ENCODE data around the gene FAM53B.

FAM53B gene

DNA sequence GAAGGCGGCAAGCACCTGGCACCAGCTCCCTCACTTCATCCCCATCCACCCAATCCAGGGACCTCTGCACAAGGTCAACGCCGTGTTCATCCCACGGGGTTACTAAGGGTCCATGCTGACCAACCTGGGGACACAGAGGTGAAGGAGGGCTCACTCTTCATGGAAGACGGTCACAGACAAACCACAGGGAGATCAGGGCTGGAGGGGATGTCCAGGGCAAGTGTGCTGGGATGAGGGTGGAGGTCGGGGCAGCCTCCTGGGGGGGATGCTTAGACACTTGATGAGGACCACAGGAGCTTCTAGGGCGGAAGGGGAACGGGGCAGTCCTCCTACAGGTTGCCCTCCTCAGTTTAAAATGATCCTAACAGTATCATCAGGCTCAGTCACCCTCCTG is 46.7 kb downstream of the FAM53B start:
- no peak for DNase-seq (ENCODE audit: low read depth in 2 of 2)

DNA sequence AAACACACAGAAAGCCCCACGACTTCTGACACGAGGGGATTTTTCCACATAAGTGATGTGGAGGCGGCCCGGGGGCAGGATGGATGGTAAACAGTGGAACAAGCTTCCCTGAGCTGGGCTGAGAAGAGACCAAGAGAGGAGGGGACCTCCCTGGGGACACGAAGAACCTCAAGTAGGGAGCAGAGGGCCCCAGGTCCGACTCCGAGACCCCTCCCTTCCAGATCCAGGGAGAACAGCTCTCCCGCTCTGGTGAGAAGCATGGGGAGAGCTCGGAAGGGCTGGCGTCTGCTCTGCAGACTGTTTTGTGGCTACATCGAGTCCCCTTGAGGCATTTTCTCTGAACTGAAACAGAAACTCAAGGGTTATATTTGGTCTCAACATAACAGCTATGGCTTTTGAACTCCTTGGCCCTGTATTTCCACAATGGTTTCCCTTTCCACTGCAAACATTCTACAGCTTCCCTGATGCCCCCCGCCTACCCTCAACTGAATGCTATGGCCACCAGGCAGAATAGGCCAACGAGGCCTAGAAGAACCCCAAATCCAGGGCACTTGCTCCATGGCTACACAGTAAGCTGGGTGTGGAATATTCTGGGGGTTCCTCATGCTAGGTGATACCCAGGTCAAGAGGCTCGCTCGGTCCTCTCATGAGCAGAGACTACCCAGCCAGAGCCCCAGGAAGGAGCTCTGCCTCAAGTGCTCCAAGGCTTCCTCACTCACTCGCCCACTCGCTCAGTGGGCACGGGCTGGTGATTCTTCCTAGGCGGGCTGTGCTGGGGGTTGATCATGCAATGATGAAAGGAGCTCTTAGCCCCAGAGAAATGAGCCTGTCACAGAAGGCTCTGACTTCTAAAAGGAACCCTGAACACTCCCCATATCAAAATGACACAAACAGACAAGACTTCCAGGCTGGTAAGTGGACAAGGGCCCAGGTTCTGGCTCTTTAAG is 47.5 kb downstream of the FAM53B start:
- no peak for DNase-seq (ENCODE audit: low read depth in 2 of 2)

DNA sequence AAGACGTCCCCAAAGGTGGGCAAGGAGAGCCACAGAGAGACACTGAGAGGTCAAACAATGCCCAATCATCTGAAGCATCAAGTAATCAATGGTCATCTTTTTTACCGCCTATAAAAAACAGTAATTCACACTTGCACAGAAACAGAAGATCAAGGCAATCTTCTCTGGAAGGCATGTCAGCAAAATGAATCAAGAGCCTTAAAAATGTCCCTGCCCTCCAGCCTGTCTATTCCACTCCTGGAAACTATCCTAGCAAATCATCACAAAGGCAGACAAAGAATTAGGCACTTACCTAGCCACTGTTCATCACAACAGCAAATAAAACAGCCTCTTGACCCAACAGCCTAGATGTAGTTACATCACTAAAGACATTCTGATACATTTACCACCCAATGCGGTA is 48.9 kb downstream of the FAM53B start:
- DNase-seq (ENCODE audit: low read depth in 2 of 2), result no peak

DNA sequence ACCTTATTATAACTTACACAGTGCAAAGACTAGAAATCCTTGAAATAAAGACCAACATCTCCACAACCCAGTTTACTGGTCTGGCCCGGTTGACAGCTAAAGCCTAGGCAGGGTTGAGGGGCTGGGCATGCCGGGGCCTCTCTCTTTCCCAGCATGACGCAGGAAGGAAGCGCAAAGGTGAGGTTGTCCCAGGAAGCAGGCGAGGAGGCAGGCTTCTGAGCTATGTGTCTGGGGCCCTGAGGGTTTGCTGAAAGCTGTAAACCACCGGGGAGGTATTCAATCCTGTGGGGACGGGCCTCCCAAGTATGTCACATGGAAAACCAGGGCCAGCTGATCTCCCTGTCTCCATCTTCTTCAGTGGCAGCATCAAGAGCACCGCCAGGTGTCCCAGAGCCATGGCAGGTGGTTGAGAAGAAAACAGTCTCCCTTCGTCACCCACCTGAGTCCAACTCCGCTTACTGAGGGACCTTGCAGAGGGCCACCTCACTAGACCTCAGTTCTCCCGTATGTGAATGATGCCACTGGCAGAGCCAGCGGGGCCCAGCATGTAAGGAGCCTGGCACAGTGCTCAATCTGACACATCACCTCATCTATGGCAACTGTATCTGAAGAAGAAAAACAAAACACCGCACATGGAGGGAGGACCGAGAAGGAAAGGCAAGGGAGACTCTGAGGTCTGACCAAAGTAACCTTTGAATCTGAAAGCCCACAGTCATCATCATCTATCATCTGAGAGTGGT is 49.5 kb downstream of the FAM53B start:
- DNase-seq (ENCODE audit: low read depth in 2 of 2), result no peak

DNA sequence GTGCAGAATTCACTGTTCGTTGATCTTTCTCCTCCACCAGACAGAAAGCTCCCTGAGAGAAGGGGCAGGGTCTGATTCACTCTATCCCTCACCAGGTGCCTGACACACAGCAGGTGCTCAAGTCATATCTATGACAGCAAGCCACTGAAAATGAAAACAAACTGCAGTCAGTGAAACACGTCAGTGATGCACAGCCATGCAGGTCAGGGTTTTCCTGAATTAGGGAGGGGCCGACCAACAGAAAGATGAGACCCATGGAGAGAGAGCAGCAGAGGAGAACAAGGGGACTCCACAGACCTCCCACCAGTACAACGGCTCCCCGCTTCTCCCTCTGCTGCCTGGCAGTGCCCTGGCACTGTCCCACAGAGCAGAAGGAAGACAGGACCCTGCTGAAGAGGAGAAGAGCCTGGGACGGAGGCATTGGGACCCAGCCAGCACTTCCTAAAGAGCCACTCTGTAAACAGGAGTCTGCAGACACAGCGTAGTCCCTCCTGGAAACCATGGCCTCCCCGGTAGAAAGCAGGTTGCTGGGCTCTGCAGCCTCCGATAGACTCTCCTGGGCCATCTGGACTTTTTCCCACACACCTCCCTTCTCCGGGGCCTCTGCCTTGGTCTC is 50.3 kb downstream of the FAM53B start:
- DNase-seq (ENCODE audit: low read depth in 2 of 2), result no peak

DNA sequence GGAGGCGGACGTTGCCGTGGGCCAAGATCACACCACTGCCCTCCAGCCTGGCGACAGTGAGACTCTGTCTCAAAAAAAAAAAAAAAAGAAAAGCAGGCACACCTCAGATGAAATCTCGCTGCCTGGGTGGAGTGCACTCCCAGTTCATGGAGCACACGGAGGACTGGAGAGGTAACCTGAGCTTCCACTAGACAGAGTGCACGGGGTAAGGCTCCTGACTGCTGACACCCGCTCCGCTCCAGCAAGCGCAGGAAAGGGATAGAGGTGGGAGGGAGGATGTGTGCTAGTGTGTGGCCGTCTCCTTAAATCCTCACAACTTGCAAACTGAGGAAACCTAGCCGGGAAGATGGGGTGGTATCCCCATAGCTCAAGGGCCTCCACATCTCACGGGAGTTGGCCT is 50.8 kb downstream of the FAM53B start:
- DNase-seq (ENCODE audit: low read depth in 2 of 2), result no peak

DNA sequence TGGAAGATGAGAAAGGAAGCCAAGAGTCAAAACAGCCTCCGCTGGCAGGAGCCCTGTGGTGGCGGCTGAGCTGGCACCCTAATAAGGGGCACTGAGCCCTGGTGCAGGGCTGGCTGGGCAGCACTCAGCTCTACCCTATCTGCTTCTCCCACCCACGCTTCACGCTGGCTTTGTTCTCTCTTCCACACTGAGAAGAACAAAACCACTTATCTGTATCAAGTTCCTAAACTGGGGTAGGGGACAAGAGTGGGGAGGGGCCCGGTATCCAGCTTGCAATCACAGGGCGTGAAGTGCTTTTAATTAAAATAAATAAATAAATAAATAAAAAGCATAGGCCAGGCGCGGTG is 52.1 kb downstream of the FAM53B start:
- no peak for DNase-seq (ENCODE audit: low read depth in 2 of 2)

DNA sequence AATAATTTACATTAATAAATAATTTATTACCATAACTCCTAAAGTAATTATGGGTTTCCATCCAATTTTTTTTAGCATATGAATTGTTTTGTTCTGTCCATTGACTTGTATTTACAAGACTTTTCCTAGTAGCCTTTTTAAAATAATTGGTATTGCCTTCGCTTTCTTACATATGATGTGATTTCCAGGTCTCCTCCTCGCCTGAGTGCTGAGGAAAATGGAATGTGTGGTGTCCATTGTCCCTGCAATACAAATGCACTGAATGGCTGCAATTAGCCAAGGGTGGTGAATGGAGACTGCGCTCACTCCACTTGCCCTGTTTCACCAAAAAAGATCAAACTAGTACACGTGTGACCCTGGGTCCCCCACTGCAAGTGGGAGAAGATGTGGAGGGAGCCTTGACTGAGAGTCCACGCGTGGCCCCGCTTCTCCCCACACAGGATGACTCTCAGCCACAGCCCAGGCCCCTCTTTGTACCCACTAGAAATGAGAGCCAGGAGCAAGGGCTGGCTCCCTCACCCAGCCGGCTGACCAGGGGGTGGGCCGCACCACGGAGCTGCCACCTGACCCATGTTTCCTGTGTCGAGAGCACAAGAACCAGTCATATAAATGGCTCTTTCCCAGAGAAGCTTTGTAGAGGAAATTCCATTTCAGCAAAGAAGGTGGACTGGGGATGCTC is 52.6 kb downstream of the FAM53B start:
- DNase-seq (ENCODE audit: low read depth in 2 of 2), result no peak

DNA sequence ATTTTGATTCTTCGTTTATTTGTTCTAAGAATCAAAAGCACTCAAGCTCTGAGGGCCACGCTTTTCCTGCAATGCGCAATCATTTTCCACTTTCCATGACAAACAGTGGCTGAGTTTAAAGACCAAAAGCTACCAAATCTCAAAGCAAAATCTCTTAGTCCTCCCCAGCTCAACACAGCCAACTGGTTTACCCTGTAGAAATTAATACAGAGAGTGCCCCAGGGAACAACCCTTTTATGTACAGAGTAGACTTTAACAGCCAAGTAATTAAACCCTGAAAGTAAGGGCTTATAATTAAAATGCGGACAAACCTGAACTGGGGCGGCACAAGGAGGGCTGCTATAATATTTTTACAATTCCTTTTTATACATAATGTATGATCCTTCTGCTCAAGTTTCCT is 53.2 kb downstream of the FAM53B start:
- no peak for DNase-seq (ENCODE audit: low read depth in 2 of 2)

DNA sequence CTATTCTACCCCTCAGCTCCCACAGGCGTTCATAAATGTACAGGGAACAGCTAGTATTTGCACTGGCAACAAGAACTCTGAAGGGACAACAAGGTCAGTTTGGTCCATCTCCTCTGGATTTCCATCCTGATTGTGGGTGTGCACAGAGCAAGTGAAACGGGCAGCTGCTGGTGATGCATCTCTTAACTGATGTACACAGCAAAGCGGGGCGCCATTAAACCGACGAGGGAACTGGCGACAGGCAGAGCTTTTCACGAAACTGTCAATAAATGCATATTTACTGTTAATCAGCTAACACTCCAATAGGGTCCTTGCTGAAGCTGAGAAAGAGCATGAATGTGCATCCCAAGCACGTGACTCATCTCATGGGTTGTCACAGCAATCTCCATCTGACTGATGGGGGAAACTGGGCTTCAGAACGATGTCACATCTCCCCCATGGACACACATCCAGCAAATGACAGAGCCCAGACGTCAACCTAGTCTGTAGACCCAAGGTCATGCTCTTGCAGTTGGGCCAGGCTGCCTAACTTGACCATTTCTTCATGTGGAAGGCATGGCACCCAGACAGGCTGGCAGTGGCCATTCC is 54.2 kb downstream of the FAM53B start:
- DNase-seq (ENCODE audit: low read depth in 2 of 2), result no peak

DNA sequence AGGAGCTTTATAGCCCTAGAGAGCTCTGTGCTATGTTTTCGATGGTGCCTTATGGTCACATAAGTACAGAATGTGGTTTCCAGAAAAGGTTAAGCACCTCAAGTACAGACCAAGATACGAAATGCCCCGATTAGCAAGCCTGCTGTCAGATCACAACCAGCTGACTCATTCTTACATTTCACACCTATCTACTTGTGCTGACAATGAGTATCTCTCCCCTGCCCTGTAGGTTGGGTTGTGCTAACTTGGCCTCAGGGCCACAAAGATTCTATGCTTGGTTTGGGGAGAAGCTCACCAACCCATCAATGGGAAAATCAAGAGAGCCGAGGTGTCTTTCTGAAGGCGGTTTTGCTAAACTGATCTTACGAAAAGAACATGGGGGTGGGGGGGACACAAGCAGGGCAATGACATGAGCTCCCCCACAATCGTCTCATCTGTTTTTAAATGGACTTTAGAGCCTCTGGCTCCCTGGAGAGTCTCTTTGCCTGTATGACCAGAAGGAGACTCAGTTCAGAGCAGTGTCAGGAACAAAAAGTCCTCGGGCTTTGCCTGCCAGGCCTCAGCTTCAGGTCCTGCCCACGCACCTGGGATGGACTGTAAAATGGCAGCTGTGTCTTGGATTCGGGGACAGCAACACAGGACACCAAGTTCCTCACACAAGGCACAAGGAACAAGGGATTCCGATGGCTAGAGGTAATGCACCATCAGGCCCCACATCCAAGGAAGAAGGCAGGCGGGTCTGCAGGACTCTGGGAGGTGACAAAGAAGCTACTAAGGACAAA is 55.1 kb downstream of the FAM53B start:
- peak; percentile 37 to 48 for DNase-seq (ENCODE audit: low read depth in 2 of 2)

DNA sequence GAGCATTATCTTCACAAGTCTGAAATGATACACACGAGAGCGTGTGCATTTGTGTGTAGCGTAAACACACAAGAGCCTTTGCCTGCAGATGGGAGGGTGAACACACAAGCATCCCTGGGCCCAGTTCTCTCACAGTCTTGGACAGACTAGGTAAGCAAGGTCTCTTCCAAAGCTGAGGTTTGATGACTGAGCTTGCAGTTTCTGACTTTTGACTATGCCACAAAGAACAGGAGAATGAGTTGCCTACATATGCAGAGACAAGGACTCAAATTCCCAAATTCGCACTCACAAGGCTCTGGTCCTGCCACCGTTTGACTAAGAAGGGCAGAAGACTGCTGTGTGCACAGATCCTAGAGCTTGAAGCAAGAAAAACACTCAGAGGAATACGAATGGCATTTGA is 55.8 kb downstream of the FAM53B start:
- no peak for DNase-seq (ENCODE audit: low read depth in 2 of 2)

DNA sequence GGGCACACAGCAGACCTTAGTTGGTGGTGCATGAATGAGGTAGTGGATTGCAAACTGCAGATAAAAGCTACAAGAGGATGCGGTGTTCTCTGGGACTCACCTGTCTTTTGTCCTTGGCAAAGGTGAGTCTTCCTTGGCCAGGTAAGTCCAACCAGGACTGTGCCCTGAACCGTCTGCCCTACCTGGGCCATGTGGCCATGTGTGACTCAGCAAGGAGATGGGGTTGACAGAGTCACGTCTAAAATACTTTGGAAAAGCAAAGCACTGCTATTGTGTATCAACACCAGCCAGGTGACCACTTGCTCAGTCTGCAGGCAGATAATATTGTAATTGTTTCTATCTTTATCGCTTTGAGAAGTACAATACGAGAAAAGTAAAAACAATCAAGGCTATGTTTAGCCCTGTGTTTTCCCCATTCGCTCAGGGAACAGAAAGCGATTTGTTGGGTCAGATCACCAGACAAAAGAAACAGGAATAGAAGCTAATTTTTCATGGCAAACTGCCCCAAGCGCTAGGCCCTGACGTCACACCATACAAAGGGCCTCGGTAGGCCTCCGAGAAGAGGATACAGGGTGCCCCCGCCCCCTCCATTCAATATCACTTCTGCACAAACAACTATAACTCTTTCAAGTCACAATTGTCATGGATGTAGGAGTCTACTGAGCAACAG is 57.3 kb downstream of the FAM53B start:
- no peak for DNase-seq (ENCODE audit: low read depth in 2 of 2)

DNA sequence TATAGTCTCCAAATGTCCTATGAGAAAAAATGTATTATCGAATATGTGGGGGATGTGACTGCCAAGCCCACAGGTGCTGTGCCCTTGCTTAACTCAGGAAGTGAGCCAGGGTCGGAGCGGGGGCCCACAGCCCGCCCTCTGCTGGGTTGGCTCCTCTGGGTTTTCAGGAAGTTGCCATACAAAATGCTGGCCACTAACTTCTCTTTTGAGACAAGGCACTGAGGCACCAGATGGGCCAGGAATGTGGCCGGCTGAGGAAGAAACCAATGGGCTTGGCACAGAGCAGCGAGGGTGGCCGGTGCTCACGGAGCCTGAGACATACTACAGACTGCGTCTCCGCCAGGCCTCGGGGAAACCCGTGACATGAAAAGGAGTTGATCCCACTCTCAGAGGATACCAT is 58.9 kb downstream of the FAM53B start:
- no peak for DNase-seq (ENCODE audit: low read depth in 2 of 2)

DNA sequence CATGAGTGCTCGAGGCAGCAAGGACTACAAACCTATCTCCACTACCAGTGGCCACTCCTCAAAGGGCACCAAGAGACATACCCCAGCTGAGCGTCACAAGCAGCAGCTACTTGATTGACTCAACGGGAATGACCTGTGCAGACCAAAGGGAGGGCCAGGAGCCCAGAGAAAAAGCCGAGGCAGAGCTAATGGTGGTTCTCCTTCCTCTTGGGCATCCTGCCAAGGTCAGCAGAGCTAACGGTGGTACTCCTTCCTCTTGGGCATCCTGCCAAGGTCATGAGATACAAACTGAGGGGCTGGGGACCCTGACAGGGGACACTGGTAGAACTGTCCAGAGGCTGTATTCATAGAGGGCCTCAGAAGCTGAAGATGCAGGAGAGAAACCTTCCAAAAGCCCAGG is 60.4 kb downstream of the FAM53B start:
- no peak for DNase-seq (ENCODE audit: low read depth in 2 of 2)

DNA sequence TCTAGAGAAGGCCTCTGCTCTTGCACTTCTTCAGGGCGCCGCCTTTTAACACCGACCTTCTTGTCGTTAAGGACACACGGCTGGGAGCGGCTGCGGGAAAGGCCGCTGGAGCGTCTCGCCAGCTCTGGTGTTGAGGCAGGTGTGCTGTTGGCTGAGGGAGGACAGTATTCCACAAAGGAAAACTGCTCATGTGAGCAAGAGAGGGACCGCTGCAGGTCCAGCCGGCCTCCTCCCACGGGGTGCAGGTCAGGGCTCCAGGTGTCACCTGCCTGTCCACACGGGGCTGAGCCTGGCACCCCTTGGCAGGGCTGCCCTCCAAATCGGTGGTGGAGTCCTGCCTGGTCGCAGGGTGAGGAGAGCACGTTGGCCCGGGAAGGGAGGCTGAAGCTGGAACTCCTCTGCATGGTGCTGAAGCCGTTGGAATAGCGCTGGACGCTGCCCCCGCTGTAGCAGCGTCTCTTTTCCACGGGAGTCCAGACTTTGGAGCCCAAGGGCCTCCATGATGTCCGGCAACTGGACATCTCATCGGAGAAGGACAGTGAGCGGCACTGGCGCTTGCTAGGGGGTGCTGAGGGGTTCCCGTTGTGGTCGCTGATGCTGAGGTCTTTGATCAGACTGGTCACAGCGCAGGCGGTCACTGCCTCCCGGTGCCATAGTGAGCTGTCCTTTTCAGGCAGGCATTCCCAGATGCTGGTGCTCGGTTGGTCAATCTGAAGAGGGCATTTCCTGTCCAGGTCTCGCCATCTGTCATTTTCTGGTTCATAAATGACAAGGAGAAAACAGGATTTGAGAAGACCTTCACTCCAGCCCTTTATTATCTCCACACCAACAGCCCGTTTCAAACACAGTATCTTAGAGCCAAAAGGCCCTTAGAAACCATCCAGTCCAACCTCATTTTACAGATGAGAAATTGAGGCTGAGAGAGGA is 62.3 kb downstream of the FAM53B start:
- no peak for DNase-seq (ENCODE audit: low read depth in 2 of 2)

DNA sequence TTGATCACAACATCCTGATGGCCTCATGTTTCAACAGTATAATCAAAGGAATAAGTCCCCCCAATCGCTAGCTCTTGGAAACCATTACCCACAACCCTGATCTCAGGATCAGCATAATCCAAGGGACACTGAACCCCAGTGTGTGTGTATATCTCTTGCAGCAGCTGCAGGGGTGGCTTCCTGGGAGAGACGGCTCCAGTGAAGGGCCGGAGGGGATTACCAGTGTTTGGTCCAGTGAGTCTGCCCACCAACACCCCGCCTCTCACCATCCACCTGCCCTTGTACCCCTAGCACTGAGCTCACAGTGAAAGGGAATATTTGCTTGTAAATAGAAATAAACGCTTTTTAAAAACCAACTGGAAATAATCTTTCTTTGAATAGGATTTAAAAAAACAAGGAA is 63.1 kb downstream of the FAM53B start:
- no peak for DNase-seq (ENCODE audit: low read depth in 2 of 2)

DNA sequence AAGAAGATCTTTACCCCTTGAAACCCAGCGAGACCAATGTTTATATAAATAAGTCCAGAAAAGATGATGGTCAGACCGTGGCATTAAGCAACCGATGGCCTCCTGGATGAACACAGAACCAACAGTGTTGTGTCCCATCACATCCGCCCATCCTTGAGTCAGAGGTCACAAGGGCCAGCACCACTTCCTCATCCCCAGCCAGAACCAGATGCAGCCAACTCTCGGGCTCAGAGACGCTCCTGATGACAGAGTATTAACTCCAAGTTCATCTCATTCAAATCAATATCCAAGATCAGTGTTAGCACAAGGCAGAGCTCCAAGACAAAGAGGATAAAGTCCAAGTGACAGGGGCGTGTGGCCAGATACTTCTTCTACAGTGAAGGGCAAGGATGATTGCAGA is 63.5 kb downstream of the FAM53B start:
- DNase-seq (ENCODE audit: low read depth in 2 of 2), result no peak

DNA sequence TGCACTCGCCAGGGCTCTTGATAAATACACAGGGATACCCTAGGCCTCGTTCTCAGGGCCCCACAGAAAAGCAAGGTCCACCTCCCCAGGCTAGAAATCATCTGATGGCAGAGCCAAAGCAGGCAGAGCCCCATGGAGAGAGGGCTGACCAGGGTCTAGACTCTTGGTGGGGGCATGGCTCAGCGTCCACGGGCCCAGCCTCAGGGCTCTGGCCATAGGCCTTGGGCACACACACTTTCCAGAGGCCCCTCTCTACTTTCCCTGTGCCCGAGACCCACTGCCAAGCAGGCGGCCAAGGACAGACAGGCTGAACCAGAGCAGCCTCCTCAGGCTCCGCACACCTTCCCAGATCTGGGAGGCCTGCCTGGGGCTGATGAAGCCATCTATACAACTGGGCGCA is 64.8 kb downstream of the FAM53B start:
- DNase-seq (ENCODE audit: low read depth in 2 of 2), result no peak

Data from stimulated activated CD8-positive, alpha-beta memory T cell treated with anti-CD3 and anti-CD28 coated beads, Interleukin-2, amount 100 ng/mL, for 48 hours (primary cell).